A673 (cell line): ENCODE measurements around the gene COL1A1. TPM values are rescaled to one million over a fixed set of nuclear protein-coding genes. Genes with fewer than 3 reads are reported as not detected.

Experiments
- BruUV-seq: library from RNA; stranded (reverse); fragments of 400-500 nt; replicated peaks from 2 replicates; lab custom pipeline; 2021; lab: Mats Ljungman, UMichigan
- CTCF ChIA-PET: fragments of 300-600 bp; sonication (Branson Sonifier 250); formaldehyde crosslinking; loops from one replicate; lab custom pipeline; 2022; ENCODE audit warnings: antibody characterized with exemption; lab: Charles Lee
- POLR2A ChIA-PET: fragments of 300-600 bp; sonication (Branson Sonifier 250); formaldehyde crosslinking; loops from one replicate; lab custom pipeline; 2022; ENCODE audit warnings: antibody characterized with exemption; ENCODE audit not compliant: low non-redundant PET; lab: Charles Lee
- DNase-seq: peaks from one replicate; pipeline ENCODE4 v3.0.0-alpha.2; 2015; ENCODE audit warnings: low spot score
- H3K27ac ChIP-seq: fragments of 200-600 bp; sonication (generic); 2 replicates; pipeline ENCODE4 v1.5.1; 2016; ENCODE audit warnings: mixed run types, low read depth, mild to moderate bottlenecking, mixed read lengths, antibody characterized with exemption, low read length; ENCODE audit not compliant: poor library complexity, severe bottlenecking
- H3K27me3 ChIP-seq: fragments of 200-600 bp; sonication (generic); replicated peaks from 2 replicates; pipeline ENCODE4 v1.6.1; 2017; ENCODE audit warnings: mixed run types, low read depth, mild to moderate bottlenecking, mixed read lengths, antibody characterized with exemption, low read length; ENCODE audit not compliant: insufficient read depth, poor library complexity
- H3K36me3 ChIP-seq: fragments of 200-600 bp; sonication (generic); 2 replicates; pipeline ENCODE4 v1.6.1; 2016; ENCODE audit warnings: mixed run types, mild to moderate bottlenecking, mixed read lengths, antibody characterized with exemption, low read length; ENCODE audit not compliant: insufficient read depth, poor library complexity, severe bottlenecking
- H3K4me1 ChIP-seq: fragments of 200-600 bp; sonication (generic); 2 replicates; pipeline ENCODE4 v1.6.1; 2017; ENCODE audit warnings: mixed run types, mild to moderate bottlenecking, mixed read lengths, antibody characterized with exemption, low read length; ENCODE audit not compliant: insufficient read depth, poor library complexity, severe bottlenecking
- H3K4me3 ChIP-seq: fragments of 200-600 bp; sonication (generic); 2 replicates; pipeline ENCODE4 v1.5.1; 2016; ENCODE audit warnings: low read depth, mixed run types, mild to moderate bottlenecking, mixed read lengths, low read length; ENCODE audit not compliant: poor library complexity, severe bottlenecking
- H3K9me3 ChIP-seq: fragments of 200-600 bp; sonication (generic); 2 replicates; pipeline ENCODE4 v1.6.1; 2016; ENCODE audit warnings: mixed run types, low read depth, mild to moderate bottlenecking, mixed read lengths, antibody characterized with exemption, low read length; ENCODE audit not compliant: poor library complexity, severe bottlenecking
- EZH2 ChIP-seq: fragments of 200-600 bp; sonication (generic); IDR thresholded peaks from 2 replicates; pipeline ENCODE4 v1.6.1; 2017; ENCODE audit warnings: borderline replicate concordance, low read depth, mild to moderate bottlenecking, mixed read lengths, antibody characterized with exemption, low read length; ENCODE audit not compliant: poor library complexity, severe bottlenecking
- intact Hi-C: fragments of 100-400 bp; cut with micrococcal nuclease; formaldehyde crosslinking; loops from one replicate; pipeline ENCODE4 v1.10.0; 2022; ENCODE audit not compliant: unreplicated experiment
- total RNA-seq: library from RNA; stranded (reverse); gene quantifications from 2 replicates; pipeline ENCODE4 v1.2.3, GENCODE V29; 2021
- TF ChIP-seq, protein P1 (sequence below): fragments of 300-800, 200-600 bp; sonication (generic); conservative IDR thresholded peaks from 2 replicates; pipeline ENCODE4 v1.5.1; 2017; ENCODE audit warnings: low read depth, mild to moderate bottlenecking, antibody characterized with exemption, low read length, moderate library complexity, mixed read lengths

The COL1A1 gene
- total RNA-seq, 1 experiment from 2014 or later: 24.6 TPM

GRCh38 chr17:50241431-50241830, 40.0 kb upstream of the COL1A1 start:
- H3K36me3 ChIP-seq: no peaks in the 10 kb centered on the region
- H3K27me3 ChIP-seq: peaks cover 33% of the 10 kb centered on the region
- H3K4me1 ChIP-seq: no peaks in the 10 kb centered on the region
- H3K4me3 ChIP-seq: no peak overlapping the region
- DNase-seq: no peak
- no peak for TF ChIP-seq EZH2
- TF ChIP-seq, protein P1, sequence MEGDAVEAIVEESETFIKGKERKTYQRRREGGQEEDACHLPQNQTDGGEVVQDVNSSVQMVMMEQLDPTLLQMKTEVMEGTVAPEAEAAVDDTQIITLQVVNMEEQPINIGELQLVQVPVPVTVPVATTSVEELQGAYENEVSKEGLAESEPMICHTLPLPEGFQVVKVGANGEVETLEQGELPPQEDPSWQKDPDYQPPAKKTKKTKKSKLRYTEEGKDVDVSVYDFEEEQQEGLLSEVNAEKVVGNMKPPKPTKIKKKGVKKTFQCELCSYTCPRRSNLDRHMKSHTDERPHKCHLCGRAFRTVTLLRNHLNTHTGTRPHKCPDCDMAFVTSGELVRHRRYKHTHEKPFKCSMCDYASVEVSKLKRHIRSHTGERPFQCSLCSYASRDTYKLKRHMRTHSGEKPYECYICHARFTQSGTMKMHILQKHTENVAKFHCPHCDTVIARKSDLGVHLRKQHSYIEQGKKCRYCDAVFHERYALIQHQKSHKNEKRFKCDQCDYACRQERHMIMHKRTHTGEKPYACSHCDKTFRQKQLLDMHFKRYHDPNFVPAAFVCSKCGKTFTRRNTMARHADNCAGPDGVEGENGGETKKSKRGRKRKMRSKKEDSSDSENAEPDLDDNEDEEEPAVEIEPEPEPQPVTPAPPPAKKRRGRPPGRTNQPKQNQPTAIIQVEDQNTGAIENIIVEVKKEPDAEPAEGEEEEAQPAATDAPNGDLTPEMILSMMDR: no peak
- no TSS peak for BruUV-seq
- intact Hi-C loops: no loop called here
- CTCF ChIA-PET: no interaction called here
- H3K9me3 ChIP-seq: no peaks in the 10 kb centered on the region
- H3K27ac ChIP-seq: no peak overlapping the region
- POLR2A ChIA-PET: no interaction called here

GRCh38 chr17:50240851-50241250, 39.4 kb upstream of the COL1A1 start:
- no peak for TF ChIP-seq EZH2
- TF ChIP-seq, protein P1: no peak
- POLR2A ChIA-PET: no interaction called here

DNA sequence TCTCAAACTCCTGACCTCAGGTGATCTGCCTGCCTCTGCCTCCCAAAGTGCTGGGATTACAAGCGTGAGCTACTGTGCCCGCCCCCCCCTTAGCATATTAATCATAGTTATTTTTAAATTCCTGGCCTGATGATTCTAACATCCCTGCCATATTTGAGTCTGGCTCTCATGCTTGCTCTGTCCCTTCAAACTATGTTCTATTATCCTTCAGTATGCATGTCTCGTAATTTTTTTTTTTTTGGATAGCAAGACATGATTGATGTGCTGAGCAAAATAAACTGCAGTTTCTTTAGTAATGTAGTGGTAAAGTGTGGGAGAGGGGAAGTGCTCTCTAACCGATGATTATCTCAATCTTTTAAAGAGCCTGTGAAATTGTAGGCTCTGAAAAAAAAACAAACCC, 38.5 kb upstream of the COL1A1 start:
- intact Hi-C loops: no loop called here
- H3K27me3 ChIP-seq: peaks cover 33% of the 10 kb centered on the region
- POLR2A ChIA-PET: no interaction called here
- H3K4me1 ChIP-seq: no peaks in the 10 kb centered on the region
- CTCF ChIA-PET: no interaction called here
- DNase-seq: no peak
- TF ChIP-seq EZH2: no peak
- TF ChIP-seq, protein P1: no peak
- peaks cover 1% of the 10 kb centered on the region for H3K9me3 ChIP-seq
- H3K36me3 ChIP-seq: no peaks in the 10 kb centered on the region
- H3K27ac ChIP-seq: no peak overlapping the region
- no peak overlapping the region for H3K4me3 ChIP-seq
- BruUV-seq: no TSS peak

More at GRCh38 chr17:50240851-50241250, 39.4 kb upstream of the COL1A1 start:
- H3K27ac ChIP-seq: no peak overlapping the region
- H3K4me3 ChIP-seq: no peak overlapping the region
- no peaks in the 10 kb centered on the region for H3K9me3 ChIP-seq
- intact Hi-C loops: no loop called here
- BruUV-seq: no TSS peak
- no peak for DNase-seq
- H3K4me1 ChIP-seq: no peaks in the 10 kb centered on the region
- CTCF ChIA-PET: no interaction called here
- peaks cover 33% of the 10 kb centered on the region for H3K27me3 ChIP-seq
- H3K36me3 ChIP-seq: no peaks in the 10 kb centered on the region
